H1 (cell line): ENCODE results near the gene ZNF18. TPM values are rescaled to one million over a fixed set of nuclear protein-coding genes. Genes with fewer than 3 reads are reported as not detected.

ENCODE experiments used
- CTCF ChIA-PET: fragments of 300-600 bp; sonication (Branson Sonifier 250); formaldehyde crosslinking; loops from one replicate; lab custom pipeline; 2021; ENCODE audit not compliant: partially characterized antibody; lab: Charles Lee
- POLR2A ChIA-PET: fragments of 300-600 bp; sonication (Branson Sonifier 250); formaldehyde crosslinking; loops from one replicate; lab custom pipeline; 2021; ENCODE audit warnings: inconsistent platforms; ENCODE audit not compliant: partially characterized antibody; lab: Charles Lee
- DNase-seq, 2 experiments: peaks; one replicate each; pipeline versions ENCODE4 v3.0.0 to v3.0.0-alpha.2; 2010 to 2022; ENCODE audit warnings: low spot score in 2 of 2, low read depth in 1 of 2, mixed read lengths in 1 of 2
- FAIRE-seq: peaks from 2 replicates; lab custom pipeline; 2011; peaks lifted over from hg19 to GRCh38; lab: Jason Lieb, UNC
- H2AFZ ChIP-seq: 2 replicates; pipeline ENCODE4 v1.8.1; 2012; ENCODE audit warnings: low read length, inconsistent platforms
- H2AK5ac ChIP-seq: 2 replicates; pipeline ENCODE4 v1.6.1; 2013; ENCODE audit warnings: low read depth, low read length
- H2BK120ac ChIP-seq: replicated peaks from 2 replicates; pipeline ENCODE3; 2013; ENCODE audit warnings: low read depth, low read length, inconsistent platforms
- H2BK12ac ChIP-seq: 2 replicates; pipeline ENCODE4 v1.6.1; 2013; ENCODE audit warnings: low read depth, low read length
- H2BK15ac ChIP-seq: 2 replicates; pipeline ENCODE4 v1.6.1; 2013; ENCODE audit warnings: low read length
- H2BK20ac ChIP-seq: 2 replicates; pipeline ENCODE4 v1.6.1; 2013; ENCODE audit warnings: low read length
- H2BK5ac ChIP-seq: 2 replicates; pipeline ENCODE4 v1.6.1; 2013; ENCODE audit warnings: low read depth, low read length
- H3K14ac ChIP-seq: 2 replicates; pipeline ENCODE4 v1.6.1; 2013; ENCODE audit warnings: inconsistent platforms; ENCODE audit not compliant: insufficient read length
- H3K18ac ChIP-seq: 2 replicates; pipeline ENCODE4 v1.6.1; 2013; ENCODE audit warnings: low read length; ENCODE audit errors: extremely low read depth
- H3K23ac ChIP-seq: 2 replicates; pipeline ENCODE4 v1.6.1; 2013; ENCODE audit warnings: inconsistent platforms; ENCODE audit not compliant: insufficient read length
- H3K23me2 ChIP-seq: 2 replicates; pipeline ENCODE4 v1.6.1; 2013; ENCODE audit warnings: low read depth, low read length
- H3K27ac ChIP-seq: 2 replicates; pipeline ENCODE4 v1.6.1; 2011; ENCODE audit warnings: low read depth, low read length, inconsistent platforms
- H3K27me3 ChIP-seq, 4 experiments: replicated peaks in 1 of 4; 1 replicate in 1 of 4; 2 replicates in 3 of 4; pipeline versions ENCODE4 v1.6.1 to v1.8.1; 2011 to 2013; ENCODE audit warnings: low read length in 3 of 4, mild to moderate bottlenecking in 3 of 4, inconsistent platforms in 2 of 4, mixed read lengths in 2 of 4, moderate library complexity in 1 of 4; ENCODE audit not compliant: control insufficient read depth in 3 of 4, insufficient read depth in 3 of 4; ENCODE audit errors: extremely low read depth in 1 of 4
- H3K36me3 ChIP-seq, 4 experiments: 2 replicates each; pipeline versions ENCODE4 v1.6.1 to v1.8.1; 2011 to 2013; ENCODE audit warnings: mild to moderate bottlenecking in 4 of 4, low read length in 3 of 4, moderate library complexity in 2 of 4, control low read depth in 1 of 4, inconsistent platforms in 1 of 4; ENCODE audit not compliant: insufficient read depth in 4 of 4, control insufficient read depth in 2 of 4
- H3K4ac ChIP-seq: replicated peaks from 2 replicates; pipeline ENCODE3; 2013; ENCODE audit warnings: low read length, low read depth, mixed read lengths, inconsistent platforms; ENCODE audit not compliant: insufficient read length
- H3K4me1 ChIP-seq, 4 experiments: replicated peaks in 1 of 4; 1 replicate in 1 of 4; 2 replicates in 3 of 4; pipeline versions ENCODE4 v1.6.1 to v1.8.1; 2011 to 2013; ENCODE audit warnings: low read length in 3 of 4, inconsistent platforms in 2 of 4, mixed read lengths in 1 of 4; ENCODE audit not compliant: insufficient read depth in 4 of 4, control insufficient read depth in 3 of 4
- H3K4me2 ChIP-seq, 2 experiments: 2 replicates each; pipeline versions ENCODE4 v1.6.1 to v1.8.1; 2011 to 2013; ENCODE audit warnings: low read depth in 2 of 2, low read length in 2 of 2, control low read depth in 1 of 2, inconsistent platforms in 1 of 2, mild to moderate bottlenecking in 1 of 2; ENCODE audit not compliant: insufficient read depth in 1 of 2
- H3K4me3 ChIP-seq, 4 experiments: fragments of 200-600, 300-600 bp in 1 of 4; sonication (generic), shearing (Covaris generic), sonication (Bioruptor Twin) in 1 of 4; 2 replicates each; pipeline versions ENCODE4 v1.5.1 to v1.8.1; 2011 to 2016; ENCODE audit warnings: low read length in 4 of 4, low read depth in 3 of 4, control low read depth in 2 of 4, inconsistent platforms in 2 of 4, mild to moderate bottlenecking in 2 of 4, mixed read lengths in 1 of 4, moderate library complexity in 1 of 4; ENCODE audit not compliant: insufficient read depth in 2 of 4; ENCODE audit errors: extremely low read depth in 1 of 4
- H3K56ac ChIP-seq: replicated peaks from 2 replicates; pipeline ENCODE3; 2013; ENCODE audit warnings: low read depth, mild to moderate bottlenecking, mixed read lengths, low read length, inconsistent platforms; ENCODE audit not compliant: insufficient read length
- H3K79me1 ChIP-seq: 2 replicates; pipeline ENCODE4 v1.6.1; 2013; ENCODE audit warnings: low read depth, low read length, control low read depth
- H3K79me2 ChIP-seq, 2 experiments: 2 replicates each; pipeline versions ENCODE4 v1.6.1 to v1.8.1; 2012 to 2013; ENCODE audit warnings: low read length in 2 of 2, mild to moderate bottlenecking in 2 of 2, inconsistent platforms in 1 of 2; ENCODE audit not compliant: insufficient read depth in 2 of 2, control insufficient read depth in 1 of 2
- H3K9ac ChIP-seq, 4 experiments: replicated peaks in 1 of 4; 1 replicate in 1 of 4; 2 replicates in 3 of 4; pipeline versions ENCODE4 v1.6.1 to v1.8.1; 2011 to 2013; ENCODE audit warnings: low read depth in 3 of 4, low read length in 3 of 4, control low read depth in 2 of 4, mild to moderate bottlenecking in 2 of 4, moderate library complexity in 2 of 4, inconsistent platforms in 1 of 4; ENCODE audit errors: extremely low read depth in 1 of 4
- H3K9me3 ChIP-seq, 2 experiments: 2 replicates each; pipeline versions ENCODE4 v1.6.1 to v1.8.1; 2012 to 2013; ENCODE audit warnings: mild to moderate bottlenecking in 2 of 2, moderate library complexity in 2 of 2, control low read depth in 1 of 2, inconsistent platforms in 1 of 2, low read depth in 1 of 2, low read length in 1 of 2, mixed read lengths in 1 of 2; ENCODE audit not compliant: insufficient read depth in 2 of 2
- H4K20me1 ChIP-seq, 2 experiments: replicated peaks in 1 of 2; 2 replicates each; pipeline versions ENCODE3 to v1.8.1; 2011 to 2013; ENCODE audit warnings: inconsistent platforms in 2 of 2, low read length in 2 of 2, mild to moderate bottlenecking in 1 of 2; ENCODE audit not compliant: insufficient read depth in 2 of 2, control insufficient read depth in 1 of 2
- H4K5ac ChIP-seq: 2 replicates; pipeline ENCODE4 v1.6.1; 2013; ENCODE audit warnings: low read length, low read depth, mixed read lengths, inconsistent platforms; ENCODE audit not compliant: insufficient read length
- H4K8ac ChIP-seq: 2 replicates; pipeline ENCODE4 v1.8.0; 2013; ENCODE audit warnings: mild to moderate bottlenecking, moderate library complexity, low read length, inconsistent platforms; ENCODE audit not compliant: insufficient read depth; ENCODE audit errors: extremely low read depth
- H4K91ac ChIP-seq: replicated peaks from 2 replicates; pipeline ENCODE3; 2013; ENCODE audit warnings: low read length, mixed read lengths, inconsistent platforms; ENCODE audit not compliant: insufficient read length
- CREB1 ChIP-seq: IDR thresholded peaks from 2 replicates; pipeline ENCODE4 v1.6.1; 2012; ENCODE audit warnings: inconsistent platforms
- GABPA ChIP-seq: IDR thresholded peaks from 2 replicates; pipeline ENCODE4 v1.6.1; 2011; ENCODE audit warnings: mild to moderate bottlenecking, low read length, moderate library complexity, borderline replicate concordance; ENCODE audit not compliant: insufficient read depth
- POLR2A ChIP-seq, 2 experiments: IDR thresholded peaks; 1 replicate in 1 of 2; 2 replicates in 1 of 2; pipeline ENCODE4 v1.6.1; 2011; ENCODE audit warnings: low read depth in 2 of 2, low read length in 2 of 2, mild to moderate bottlenecking in 2 of 2; ENCODE audit errors: control extremely low read depth in 1 of 2
- POU5F1 ChIP-seq: IDR thresholded peaks from 2 replicates; pipeline ENCODE4 v1.6.1; 2011; ENCODE audit warnings: low read depth, mild to moderate bottlenecking, low read length, moderate library complexity
- RAD21 ChIP-seq, 2 experiments: IDR thresholded peaks in 1 of 2; conservative IDR thresholded peaks in 1 of 2; 2 replicates each; pipeline ENCODE4 v1.6.1; 2011; ENCODE audit warnings: low read depth in 2 of 2, low read length in 2 of 2, improper control_type of control experiment in 1 of 2, inconsistent platforms in 1 of 2, mild to moderate bottlenecking in 1 of 2, moderate library complexity in 1 of 2
- RBBP5 ChIP-seq: IDR thresholded peaks from 2 replicates; pipeline ENCODE4 v1.7.1; 2012; ENCODE audit warnings: low read depth, mild to moderate bottlenecking, inconsistent platforms, low read length, moderate library complexity, borderline replicate concordance
- RNF2 ChIP-seq: fragments of 200-900, 300-1000 bp; sonication (generic); IDR thresholded peaks from 2 replicates; pipeline ENCODE4 v1.7.1; 2016; ENCODE audit warnings: borderline replicate concordance, low read depth, mild to moderate bottlenecking, antibody characterized with exemption, low read length; ENCODE audit not compliant: poor library complexity, severe bottlenecking; ENCODE audit errors: missing control alignments
- RXRA ChIP-seq: IDR thresholded peaks from 2 replicates; pipeline ENCODE4 v1.6.1; 2011; ENCODE audit warnings: low read depth, mild to moderate bottlenecking, low read length, moderate library complexity; ENCODE audit not compliant: insufficient read depth
- SP2 ChIP-seq: IDR thresholded peaks from 2 replicates; pipeline ENCODE4 v1.6.1; 2012; ENCODE audit warnings: mild to moderate bottlenecking, low read length, inconsistent platforms
- WGBS, 2 experiments: shearing (Covaris generic) in 1 of 2; methylation state at CpG; one replicate each; pipeline versions ENCODE4 v1.1.6 to v1.1.7; 2013 to 2015; ENCODE audit warnings: low lambda C conversion rate in 2 of 2, mixed read lengths in 2 of 2, inconsistent platforms in 1 of 2, low coverage in 1 of 2, missing lambda C conversion rate in 1 of 2; ENCODE audit not compliant: insufficient replicate concordance in 2 of 2, insufficient coverage in 1 of 2, insufficient read length in 1 of 2; ENCODE audit errors: extremely low coverage in 1 of 2, missing lambda C conversion rate in 1 of 2; 5-methylcytosine and 5-hydroxymethylcytosine counted together
- polyA plus RNA-seq, 7 experiments: library from polyadenylated mRNA; depleted of rRNA in 3 of 7; stranded (reverse) in 5 of 7; unstranded in 2 of 7; fragments of >200 nt in 5 of 7; fragments of 200-250 nt in 2 of 7; gene quantifications; 1 replicate in 5 of 7; 2 replicates in 1 of 7; 4 replicates in 1 of 7; pipeline versions ENCODE4 v1.2.1 to v1.2.3, GENCODE V29; 2011 to 2013; ENCODE audit warnings: missing spikeins in 2 of 7, mixed read lengths in 2 of 7
- total RNA-seq: library from RNA; stranded (reverse); fragmentation: NEBNext Ultra II Directional; extraction: Animal tissue kit (Norgen Biotek cat#: 25700); gene quantifications from 2 replicates; pipeline ENCODE4 v1.2.1, GENCODE V29; 2021
- TF ChIP-seq, protein P1 (sequence below), 3 experiments: IDR thresholded peaks; 1 replicate in 2 of 3; 2 replicates in 1 of 3; pipeline versions ENCODE4 v1.5.1 to v1.6.1; 2011; ENCODE audit warnings: low read length in 3 of 3, mild to moderate bottlenecking in 3 of 3, inconsistent platforms in 2 of 3, low read depth in 1 of 3, moderate library complexity in 1 of 3; ENCODE audit not compliant: insufficient read depth in 1 of 3; ENCODE audit errors: control extremely low read depth in 1 of 3

ZNF18 gene
- total and polyA plus RNA-seq, 2 of the 8 experiments (the other 6 are each of a cell fraction or from before 2014, with no cell fraction given), result 3.0 to 9.9 TPM

DNA sequence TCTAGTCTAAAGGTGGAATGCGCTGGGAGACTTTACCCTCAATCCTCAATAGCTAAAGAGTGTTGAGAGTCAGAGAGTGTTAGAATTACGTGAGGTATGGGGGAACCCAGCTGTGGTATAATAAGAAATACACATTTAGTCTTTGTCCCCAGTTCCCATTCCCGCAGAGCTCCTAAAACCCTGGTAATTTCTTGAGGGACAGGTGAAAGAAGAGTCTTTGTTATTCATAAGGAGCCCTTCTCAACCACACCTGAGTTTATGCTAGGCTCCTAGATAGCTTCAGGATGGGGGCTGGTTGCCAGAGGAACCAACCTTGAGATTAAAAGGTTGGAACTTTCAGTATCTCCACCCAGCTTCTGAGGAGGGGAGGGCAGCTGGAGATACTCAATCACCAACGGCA lies 5.8 kb downstream of the ZNF18 start:
- Histone ChIP-seq H4K91ac (no peak overlapping the region), H3K79me2 (0 out of 4 replicates have a peak, but pooled peaks cover 0 to 6% of the 10 kb centered on the region in 2 experiments), H3K9me3 (no peaks in the 10 kb centered on the region; a peak in 1 of 4 replicates), H3K9ac (no peak overlapping the region), H3K4me3 (no peak overlapping the region), H2BK120ac (no peak overlapping the region), H3K27me3 (no peaks in the 10 kb centered on the region), H4K8ac (no peak overlapping the region), H2BK20ac (peak overlapping the region; percentile 69; the same call in 1 of the 2 replicates), H2AK5ac (no peak overlapping the region), H4K5ac (no peak overlapping the region), H2AFZ (no peak overlapping the region), H3K23ac (no peak overlapping the region), H3K18ac (no peak overlapping the region), H2BK5ac (peak overlapping the region; percentile 61; the same call in 1 of the 2 replicates), H3K27ac (no peak overlapping the region), H2BK12ac (peak overlapping the region; percentile 88; the same call in 1 of the 2 replicates), H3K4me1 (peaks cover 0 to 13% (median 7%) of the 10 kb centered on the region in 4 experiments), H3K36me3 (peaks cover 0 to 9% (median 0%) of the 10 kb centered on the region in 4 experiments; a peak in 1 of 8 replicates), H3K4me2 (peak overlapping the region in 1 of 2 experiments; percentile 35; a peak in 3 of 4 replicates), H3K4ac (no peak overlapping the region), H3K79me1 (no peaks in the 10 kb centered on the region), H3K14ac (no peak overlapping the region), H3K56ac (no peak overlapping the region), H4K20me1 (no peaks in the 10 kb centered on the region), H3K23me2 (no peaks in the 10 kb centered on the region), H2BK15ac (no peak overlapping the region)
- DNase-seq (no peak), FAIRE-seq (no peak)
- POLR2A ChIA-PET, result interaction anchor here (0.7 to 1.4 kb wide), 3 partner anchors 8 to 230 kb away, joined by 3 read pairs; partner anchors contain the start of gene MAP2K4
- CTCF ChIA-PET, result interaction anchor here (1.0 to 3.7 kb wide), 4 partner anchors 10 to 97 kb away, joined by 3 to 14 read pairs (median 4); no protein-coding TSS in a partner anchor
- 28% methylated on average over 4 of the region's 4 CpGs; no CpG with 5 or more reads in 1 of the 2 experiments for WGBS, 2 experiments
- no peak for TF ChIP-seq SP2
- no peak for TF ChIP-seq CREB1
- no peak for TF ChIP-seq POLR2A (IDR thresholded peaks at IDR 0.05; ENCODE audit: control extremely low read depth in 1 of 2, low read depth in 2 of 2, low read length in 2 of 2)
- TF ChIP-seq, protein P1, sequence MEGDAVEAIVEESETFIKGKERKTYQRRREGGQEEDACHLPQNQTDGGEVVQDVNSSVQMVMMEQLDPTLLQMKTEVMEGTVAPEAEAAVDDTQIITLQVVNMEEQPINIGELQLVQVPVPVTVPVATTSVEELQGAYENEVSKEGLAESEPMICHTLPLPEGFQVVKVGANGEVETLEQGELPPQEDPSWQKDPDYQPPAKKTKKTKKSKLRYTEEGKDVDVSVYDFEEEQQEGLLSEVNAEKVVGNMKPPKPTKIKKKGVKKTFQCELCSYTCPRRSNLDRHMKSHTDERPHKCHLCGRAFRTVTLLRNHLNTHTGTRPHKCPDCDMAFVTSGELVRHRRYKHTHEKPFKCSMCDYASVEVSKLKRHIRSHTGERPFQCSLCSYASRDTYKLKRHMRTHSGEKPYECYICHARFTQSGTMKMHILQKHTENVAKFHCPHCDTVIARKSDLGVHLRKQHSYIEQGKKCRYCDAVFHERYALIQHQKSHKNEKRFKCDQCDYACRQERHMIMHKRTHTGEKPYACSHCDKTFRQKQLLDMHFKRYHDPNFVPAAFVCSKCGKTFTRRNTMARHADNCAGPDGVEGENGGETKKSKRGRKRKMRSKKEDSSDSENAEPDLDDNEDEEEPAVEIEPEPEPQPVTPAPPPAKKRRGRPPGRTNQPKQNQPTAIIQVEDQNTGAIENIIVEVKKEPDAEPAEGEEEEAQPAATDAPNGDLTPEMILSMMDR (IDR thresholded peaks at IDR 0.05; ENCODE audit: control extremely low read depth in 1 of 3, insufficient read depth in 1 of 3, low read depth in 1 of 3, low read length in 3 of 3), result no peak
- TF ChIP-seq GABPA, result no peak
- no peak for TF ChIP-seq POU5F1
- TF ChIP-seq RXRA, result no peak
- TF ChIP-seq RNF2, result no peak
- TF ChIP-seq RBBP5, result no peak
- TF ChIP-seq RAD21 (IDR thresholded peaks at IDR 0.05 in 1 of 2, conservative IDR thresholded peaks at IDR 0.05 in 1 of 2; ENCODE audit: low read depth in 2 of 2, low read length in 2 of 2), result no peak
